HUES64 (cell line): ENCODE data around the gene PINLYP. TPM values are rescaled to one million over a fixed set of nuclear protein-coding genes. Genes with fewer than 3 reads are reported as not detected.

Experiments
- H3K27ac ChIP-seq: 2 replicates; pipeline ENCODE4 v1.7.0; 2013; ENCODE audit warnings: low read depth, low read length, inconsistent platforms
- H3K27me3 ChIP-seq: 2 replicates; pipeline ENCODE4 v1.6.1; 2013; ENCODE audit warnings: mild to moderate bottlenecking, low read length; ENCODE audit not compliant: insufficient read depth
- H3K36me3 ChIP-seq: 2 replicates; pipeline ENCODE4 v1.6.1; 2013; ENCODE audit warnings: mild to moderate bottlenecking, low read length; ENCODE audit not compliant: insufficient read depth
- H3K4me1 ChIP-seq: 2 replicates; pipeline ENCODE4 v1.6.1; 2013; ENCODE audit warnings: mild to moderate bottlenecking, low read length, moderate library complexity; ENCODE audit not compliant: insufficient read depth
- H3K4me3 ChIP-seq: 2 replicates; pipeline ENCODE4 v1.5.1; 2013; ENCODE audit warnings: mild to moderate bottlenecking, low read length, moderate library complexity
- H3K9ac ChIP-seq: 2 replicates; pipeline ENCODE4 v1.6.1; 2013; ENCODE audit warnings: mild to moderate bottlenecking, low read depth, low read length
- H3K9me3 ChIP-seq: 2 replicates; pipeline ENCODE4 v1.6.1; 2013; ENCODE audit warnings: low read depth, low read length; ENCODE audit not compliant: insufficient read depth
- WGBS: fragments of 150-250, 120-280 bp; methylation state at CpG from one replicate; pipeline ENCODE4 v1.1.7; 2013; ENCODE audit warnings: missing lambda C conversion rate; 5-methylcytosine and 5-hydroxymethylcytosine counted together
- polyA plus RNA-seq, 2 experiments: library from polyadenylated mRNA; stranded (reverse); fragments of 50-300 nt; gene quantifications; one replicate each; pipeline ENCODE4 v1.2.3, GENCODE V29; 2013

Gene PINLYP
- 2.6 TPM for polyA plus RNA-seq (2013, experiment 1 of 2)
- polyA plus RNA-seq (2013, experiment 2 of 2) = 3.9 TPM

- Histone ChIP-seq H3K4me3 (peak within 1 kb of the TSS; percentile 90), H3K9me3 (no peaks in the 10 kb centered on the region), H3K27me3 (no peaks in the 10 kb centered on the region), H3K36me3 (peaks cover 23% of the 10 kb centered on the region; the same call in 1 of the 2 replicates), H3K9ac (peak within 1 kb of the TSS; percentile 87), H3K4me1 (peaks cover 10% of the 10 kb centered on the region; the same call in 1 of the 2 replicates), H3K27ac (peak within 1 kb of the TSS; percentile 72)
- under 1% methylated on average over 50 of the region's 51 CpGs for WGBS
Observed at GRCh38 chr19:43575156-43575950, at the start of gene PINLYP, which contains the start of gene XRCC1. PINLYP (plus strand) TSS chr19:43575801; CDS start chr19:43577192, 1,391 bp downstream. XRCC1 (minus strand) TSS chr19:43575527; CDS start chr19:43575458, 69 bp downstream.

GRCh38 chr19:43525836-43526771 is 49.5 kb upstream of the PINLYP start:
- Histone ChIP-seq H3K4me1 (peaks cover 9% of the 10 kb centered on the region), H3K9me3 (no peaks in the 10 kb centered on the region), H3K27ac (no peak overlapping the region), H3K36me3 (no peaks in the 10 kb centered on the region), H3K4me3 (peak overlapping the region; percentile 92), H3K9ac (peak overlapping the region; percentile 62; the same call in 1 of the 2 replicates), H3K27me3 (peaks cover 31% of the 10 kb centered on the region)
- WGBS = 2% methylated on average over 26 of the region's 26 CpGs

- peaks cover 9% of the 10 kb centered on the region for H3K4me1 ChIP-seq
- H3K9me3 ChIP-seq = no peaks in the 10 kb centered on the region
- H3K27me3 ChIP-seq = peaks cover 31% of the 10 kb centered on the region
- H3K36me3 ChIP-seq = no peaks in the 10 kb centered on the region
- H3K9ac ChIP-seq = peak within 1 kb of the TSS; percentile 62
- no peak within 1 kb of the TSS for H3K27ac ChIP-seq
- peak within 1 kb of the TSS; percentile 92 for H3K4me3 ChIP-seq
- 5% methylated on average over 51 of the region's 54 CpGs for WGBS
Observed at GRCh38 chr19:43526884-43527859, 48.4 kb upstream of the PINLYP start, which contains the start of gene ETHE1. ETHE1 (minus strand) TSS chr19:43527201; CDS start chr19:43527177, 24 bp downstream.

- H3K36me3 ChIP-seq = no peaks in the 10 kb centered on the region
- no peak overlapping the region for H3K9ac ChIP-seq
- no peak overlapping the region for H3K4me3 ChIP-seq
- H3K27me3 ChIP-seq = peaks cover 31% of the 10 kb centered on the region
- H3K4me1 ChIP-seq = peaks cover 12% of the 10 kb centered on the region
- no peaks in the 10 kb centered on the region for H3K9me3 ChIP-seq
- H3K27ac ChIP-seq = no peak overlapping the region
- 60% methylated on average over 13 of the region's 13 CpGs for WGBS
Observed at GRCh38 chr19:43527860-43528622, 47.6 kb upstream of the PINLYP start.

GRCh38 chr19:43532571-43532961 is 43.0 kb upstream of the PINLYP start:
- Histone ChIP-seq H3K4me3 (peak overlapping the region; percentile 66), H3K36me3 (peaks cover 5% of the 10 kb centered on the region; the same call in 1 of the 2 replicates), H3K27me3 (peaks cover 8% of the 10 kb centered on the region; the same call in 1 of the 2 replicates), H3K9ac (peak overlapping the region; percentile 72), H3K9me3 (no peaks in the 10 kb centered on the region), H3K4me1 (peaks cover 7% of the 10 kb centered on the region; the same call in 1 of the 2 replicates), H3K27ac (peak overlapping the region; percentile 74; the same call in 1 of the 2 replicates)
- 11% methylated on average over 16 of the region's 16 CpGs for WGBS

GRCh38 chr19:43532962-43533545 is 42.5 kb upstream of the PINLYP start, which contains the start of gene ZNF575:
ZNF575 (plus strand) TSS chr19:43533188; CDS start chr19:43534423, 1,235 bp downstream.
- Histone ChIP-seq H3K27ac (peak within 1 kb of the TSS; percentile 74; the same call in 1 of the 2 replicates), H3K4me1 (peaks cover 7% of the 10 kb centered on the region; the same call in 1 of the 2 replicates), H3K36me3 (peaks cover 10% of the 10 kb centered on the region; the same call in 1 of the 2 replicates), H3K9ac (peak within 1 kb of the TSS; percentile 72), H3K27me3 (peaks cover 4% of the 10 kb centered on the region; the same call in 1 of the 2 replicates), H3K4me3 (peak within 1 kb of the TSS; percentile 66), H3K9me3 (no peaks in the 10 kb centered on the region)
- under 1% methylated on average over 47 of the region's 47 CpGs for WGBS

- H3K4me1 ChIP-seq = peaks cover 7% of the 10 kb centered on the region; the same call in 1 of the 2 replicates
- peak overlapping the region; percentile 66 for H3K4me3 ChIP-seq
- H3K27ac ChIP-seq = peak overlapping the region; percentile 34; the same call in 1 of the 2 replicates
- peaks cover 5% of the 10 kb centered on the region for H3K9me3 ChIP-seq
- under 1% methylated on average over 41 of the region's 41 CpGs for WGBS
- no peak overlapping the region for H3K9ac ChIP-seq
- H3K36me3 ChIP-seq = peaks cover 16% of the 10 kb centered on the region
- no peaks in the 10 kb centered on the region for H3K27me3 ChIP-seq
Observed at GRCh38 chr19:43533546-43534304, 41.9 kb upstream of the PINLYP start.

- WGBS = 24% methylated on average over 17 of the region's 17 CpGs
- H3K9me3 ChIP-seq = peaks cover 11% of the 10 kb centered on the region
- no peak overlapping the region for H3K9ac ChIP-seq
- H3K36me3 ChIP-seq = peaks cover 23% of the 10 kb centered on the region
- H3K27me3 ChIP-seq = no peaks in the 10 kb centered on the region
- peak overlapping the region; percentile 55; the same call in 1 of the 2 replicates for H3K27ac ChIP-seq
- H3K4me1 ChIP-seq = peaks cover 7% of the 10 kb centered on the region; the same call in 1 of the 2 replicates
- H3K4me3 ChIP-seq = peak overlapping the region; percentile 66
Observed at GRCh38 chr19:43534305-43534815, 41.2 kb upstream of the PINLYP start.
